Measurements from ENCODE around the gene NEGR1.

NEGR1 gene

GRCh38 chr1:71950579-71950978, 331.8 kb downstream of the NEGR1 start:
- Histone ChIP-seq H3K4me2 (ENCODE audit: low read length) (no peak overlapping the region), H3K79me2 (ENCODE audit: low read length) (no peaks in the 10 kb centered on the region)
- TF ChIP-seq EZH2phosphoT487 (IDR thresholded peaks at IDR 0.05; ENCODE audit: low read depth): no peak
- TF ChIP-seq CTCF (IDR thresholded peaks at IDR 0.05; ENCODE audit: low read depth, low read length): no peak

DNA sequence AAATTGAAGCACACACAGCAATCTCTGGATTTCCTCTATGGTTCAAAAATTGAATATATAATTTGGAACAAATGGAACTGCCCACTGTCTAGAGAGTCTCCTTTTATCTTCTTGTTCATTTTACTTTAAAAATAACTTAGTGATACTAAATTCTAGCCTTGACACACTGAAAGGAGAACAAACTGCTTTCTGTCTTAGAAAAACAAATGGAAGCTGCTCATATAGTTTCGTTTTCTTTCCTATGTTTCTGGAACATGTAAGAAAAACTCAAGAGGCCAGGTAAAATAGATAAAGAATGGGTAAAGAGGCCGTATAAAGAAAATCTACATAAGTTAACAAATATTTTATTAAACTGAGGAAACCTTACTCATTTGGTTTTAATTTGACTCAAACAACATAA, 332.7 kb downstream of the NEGR1 start:
- H3K79me2 ChIP-seq (ENCODE audit: low read length): no peaks in the 10 kb centered on the region
- TF ChIP-seq EZH2phosphoT487 (IDR thresholded peaks at IDR 0.05; ENCODE audit: low read depth) (no peak), CTCF (IDR thresholded peaks at IDR 0.05; ENCODE audit: low read depth, low read length) (no peak)
- H3K4me2 ChIP-seq (ENCODE audit: low read length): no peak overlapping the region
- no peaks in the 10 kb centered on the region for H4K20me1 ChIP-seq (ENCODE audit: insufficient read depth, low read length)
- H3K36me3 ChIP-seq (replicated peaks; ENCODE audit: low read depth, low read length): no peaks in the 10 kb centered on the region
- H3K27me3 ChIP-seq (ENCODE audit: low read depth, low read length): no peaks in the 10 kb centered on the region
- no peak overlapping the region for H3K9ac ChIP-seq (ENCODE audit: low read length)
- no peak overlapping the region for H3K27ac ChIP-seq (ENCODE audit: low read length)
- no peak overlapping the region for H2AFZ ChIP-seq (ENCODE audit: low read depth, low read length)
- H3K9me3 ChIP-seq (ENCODE audit: insufficient read depth, low read length): no peaks in the 10 kb centered on the region
- peaks cover 14% of the 10 kb centered on the region for H3K4me1 ChIP-seq (ENCODE audit: low read length)
- no peak overlapping the region for H3K4me3 ChIP-seq (ENCODE audit: low read length)

More at GRCh38 chr1:71950579-71950978, 331.8 kb downstream of the NEGR1 start:
- Histone ChIP-seq H2AFZ (ENCODE audit: low read depth, low read length) (no peak overlapping the region), H3K4me3 (ENCODE audit: low read length) (no peak overlapping the region), H3K9ac (ENCODE audit: low read length) (no peak overlapping the region), H3K27ac (ENCODE audit: low read length) (no peak overlapping the region), H3K27me3 (ENCODE audit: low read depth, low read length) (no peaks in the 10 kb centered on the region), H3K9me3 (ENCODE audit: insufficient read depth, low read length) (no peaks in the 10 kb centered on the region), H4K20me1 (ENCODE audit: insufficient read depth, low read length) (no peaks in the 10 kb centered on the region), H3K4me1 (ENCODE audit: low read length) (peaks cover 14% of the 10 kb centered on the region), H3K36me3 (replicated peaks; ENCODE audit: low read depth, low read length) (no peaks in the 10 kb centered on the region)

DNA sequence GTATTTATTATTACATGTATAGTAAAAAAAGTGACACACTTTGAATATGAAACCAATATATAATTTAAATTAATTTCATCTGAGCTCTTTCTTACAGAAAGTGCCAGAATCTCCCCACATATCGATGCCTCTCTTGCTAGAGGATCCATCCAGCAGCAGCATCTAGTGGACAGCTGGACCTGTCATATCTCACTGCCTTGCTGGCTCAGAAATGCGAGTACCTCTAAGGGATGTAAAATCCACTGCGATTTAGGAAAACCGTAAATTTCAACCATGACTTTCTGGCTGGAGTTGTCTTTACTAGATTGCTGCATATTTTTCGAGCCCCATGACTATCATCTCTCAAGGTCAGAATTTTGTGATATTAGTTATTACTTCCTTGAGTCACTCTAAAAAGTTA, 333.8 kb downstream of the NEGR1 start:
- H3K27me3 ChIP-seq (ENCODE audit: low read depth, low read length): no peaks in the 10 kb centered on the region
- no peak overlapping the region for H3K27ac ChIP-seq (ENCODE audit: low read length)
- no peak for TF ChIP-seq CTCF (IDR thresholded peaks at IDR 0.05; ENCODE audit: low read depth, low read length)
- TF ChIP-seq EZH2phosphoT487 (IDR thresholded peaks at IDR 0.05; ENCODE audit: low read depth): no peak
- H3K9me3 ChIP-seq (ENCODE audit: insufficient read depth, low read length): no peaks in the 10 kb centered on the region
- H3K4me3 ChIP-seq (ENCODE audit: low read length): no peak overlapping the region
- peaks cover 14% of the 10 kb centered on the region for H3K4me1 ChIP-seq (ENCODE audit: low read length)
- no peak overlapping the region for H3K9ac ChIP-seq (ENCODE audit: low read length)
- no peak overlapping the region for H2AFZ ChIP-seq (ENCODE audit: low read depth, low read length)
- no peaks in the 10 kb centered on the region for H3K79me2 ChIP-seq (ENCODE audit: low read length)
- no peaks in the 10 kb centered on the region for H4K20me1 ChIP-seq (ENCODE audit: insufficient read depth, low read length)
- H3K36me3 ChIP-seq (replicated peaks; ENCODE audit: low read depth, low read length): no peaks in the 10 kb centered on the region
- H3K4me2 ChIP-seq (ENCODE audit: low read length): no peak overlapping the region

DNA sequence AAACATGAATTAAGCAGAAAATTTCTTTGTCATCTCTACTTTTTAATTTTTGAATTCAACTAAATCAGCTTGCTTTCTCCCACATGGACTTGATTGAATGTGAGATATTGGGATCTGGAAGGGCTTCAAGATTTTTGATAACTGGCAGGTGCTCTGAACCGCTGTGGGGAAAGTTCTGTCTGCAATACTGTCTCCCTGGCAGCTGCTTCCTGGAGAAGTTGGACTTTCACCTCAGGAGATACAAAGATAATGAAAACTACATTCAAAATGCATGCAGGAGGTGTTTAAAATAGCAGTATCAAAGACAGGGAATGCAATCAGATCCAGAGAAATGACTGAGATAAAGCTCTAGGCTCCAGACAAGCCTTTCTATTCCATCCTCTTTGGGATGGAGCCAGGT, 338.3 kb downstream of the NEGR1 start:
- Histone ChIP-seq H3K36me3 (replicated peaks; ENCODE audit: low read depth, low read length) (no peaks in the 10 kb centered on the region), H2AFZ (ENCODE audit: low read depth, low read length) (no peak overlapping the region), H3K9ac (ENCODE audit: low read length) (no peak overlapping the region), H3K79me2 (ENCODE audit: low read length) (no peaks in the 10 kb centered on the region), H3K4me3 (ENCODE audit: low read length) (no peak overlapping the region), H3K27me3 (ENCODE audit: low read depth, low read length) (no peaks in the 10 kb centered on the region), H4K20me1 (ENCODE audit: insufficient read depth, low read length) (no peaks in the 10 kb centered on the region), H3K4me1 (ENCODE audit: low read length) (no peaks in the 10 kb centered on the region), H3K4me2 (ENCODE audit: low read length) (no peak overlapping the region), H3K9me3 (ENCODE audit: insufficient read depth, low read length) (no peaks in the 10 kb centered on the region), H3K27ac (ENCODE audit: low read length) (no peak overlapping the region)
- TF ChIP-seq EZH2phosphoT487 (IDR thresholded peaks at IDR 0.05; ENCODE audit: low read depth) (no peak), CTCF (IDR thresholded peaks at IDR 0.05; ENCODE audit: low read depth, low read length) (no peak)
